Trophoblast cell (in vitro differentiated cells and primary cell): Measurements from ENCODE around the gene EPHB2.

Experiments used
- DNase-seq, 2 donors: peaks; one replicate each; pipeline ENCODE4 v3.0.0-alpha.2; 2016
- H2AFZ ChIP-seq: 2 replicates; pipeline ENCODE4 v1.6.1; 2013; ENCODE audit warnings: low read length, moderate library complexity, mild to moderate bottlenecking; ENCODE audit not compliant: insufficient read depth, poor library complexity
- H2AK5ac ChIP-seq: 2 replicates; pipeline ENCODE4 v1.6.1; 2013; ENCODE audit warnings: mild to moderate bottlenecking, low read length
- H2BK120ac ChIP-seq: 2 replicates; pipeline ENCODE4 v1.6.1; 2013; ENCODE audit warnings: low read length, mild to moderate bottlenecking, moderate library complexity; ENCODE audit not compliant: insufficient read depth, poor library complexity
- H2BK12ac ChIP-seq: 2 replicates; pipeline ENCODE4 v1.6.1; 2013; ENCODE audit warnings: mild to moderate bottlenecking, low read length, moderate library complexity
- H2BK5ac ChIP-seq: 2 replicates; pipeline ENCODE4 v1.6.1; 2013; ENCODE audit warnings: low read length, low read depth, moderate library complexity, mild to moderate bottlenecking; ENCODE audit not compliant: poor library complexity
- H3K14ac ChIP-seq: 2 replicates; pipeline ENCODE4 v1.6.1; 2013; ENCODE audit warnings: mild to moderate bottlenecking, low read length
- H3K18ac ChIP-seq: 2 replicates; pipeline ENCODE4 v1.6.1; 2013; ENCODE audit warnings: mild to moderate bottlenecking, low read length
- H3K23ac ChIP-seq: 2 replicates; pipeline ENCODE4 v1.6.1; 2013; ENCODE audit warnings: low read length
- H3K27ac ChIP-seq: 2 replicates; pipeline ENCODE4 v1.5.1; 2013; ENCODE audit warnings: low read depth, mild to moderate bottlenecking, inconsistent platforms, low read length, moderate library complexity
- H3K27me3 ChIP-seq: 2 replicates; pipeline ENCODE4 v1.6.1; 2013; ENCODE audit warnings: inconsistent platforms, mild to moderate bottlenecking, low read length, moderate library complexity; ENCODE audit not compliant: insufficient read depth
- H3K36me3 ChIP-seq, 2 experiments: 1 replicate in 1 of 2; 2 replicates in 1 of 2; pipeline ENCODE4 v1.6.1; 2013; ENCODE audit warnings: low read length in 2 of 2, mild to moderate bottlenecking in 2 of 2, moderate library complexity in 1 of 2; ENCODE audit not compliant: insufficient read depth in 2 of 2, control insufficient read depth in 1 of 2
- H3K4ac ChIP-seq: 2 replicates; pipeline ENCODE4 v1.6.1; 2013; ENCODE audit warnings: low read depth, mild to moderate bottlenecking, low read length, moderate library complexity
- H3K4me1 ChIP-seq, 2 experiments: 1 replicate in 1 of 2; 2 replicates in 1 of 2; pipeline ENCODE4 v1.6.1; 2013; ENCODE audit warnings: low read length in 2 of 2, mild to moderate bottlenecking in 2 of 2, moderate library complexity in 1 of 2; ENCODE audit not compliant: insufficient read depth in 2 of 2, control insufficient read depth in 1 of 2
- H3K4me2 ChIP-seq: 2 replicates; pipeline ENCODE4 v1.6.1; 2013; ENCODE audit warnings: inconsistent platforms, mild to moderate bottlenecking, low read length, moderate library complexity
- H3K4me3 ChIP-seq: 2 replicates; pipeline ENCODE4 v1.5.1; 2013; ENCODE audit warnings: mild to moderate bottlenecking, low read depth, low read length, inconsistent platforms
- H3K79me1 ChIP-seq: one replicate; pipeline ENCODE4 v1.6.1; 2013; ENCODE audit warnings: low read length
- H3K79me2 ChIP-seq: 2 replicates; pipeline ENCODE4 v1.6.1; 2013; ENCODE audit warnings: low read length, mild to moderate bottlenecking; ENCODE audit not compliant: control insufficient read depth, insufficient read depth, poor library complexity
- H3K9ac ChIP-seq: 2 replicates; pipeline ENCODE4 v1.6.1; 2013; ENCODE audit warnings: mild to moderate bottlenecking, low read length
- H3K9me3 ChIP-seq: 2 replicates; pipeline ENCODE4 v1.6.1; 2013; ENCODE audit warnings: low read depth, mild to moderate bottlenecking, control low read depth, inconsistent platforms, low read length; ENCODE audit not compliant: insufficient read depth
- H4K12ac ChIP-seq: 2 replicates; pipeline ENCODE4 v1.6.1; 2013; ENCODE audit warnings: low read depth, mild to moderate bottlenecking, low read length, moderate library complexity
- H4K8ac ChIP-seq: 2 replicates; pipeline ENCODE4 v1.6.1; 2013; ENCODE audit warnings: low read depth, mild to moderate bottlenecking, low read length, moderate library complexity
- H4K91ac ChIP-seq: one replicate; pipeline ENCODE4 v1.6.1; 2013; ENCODE audit warnings: low read depth, mild to moderate bottlenecking, low read length, moderate library complexity
- WGBS: extraction: QIAGEN DNeasy Blood & Tissue Kit; methylation state at CpG from one replicate; pipeline ENCODE4 v1.1.7; 2013; ENCODE audit warnings: missing lambda C conversion rate; ENCODE audit not compliant: insufficient read length, insufficient coverage; ENCODE audit errors: extremely low coverage; 5-methylcytosine and 5-hydroxymethylcytosine counted together

EPHB2 gene

DNA sequence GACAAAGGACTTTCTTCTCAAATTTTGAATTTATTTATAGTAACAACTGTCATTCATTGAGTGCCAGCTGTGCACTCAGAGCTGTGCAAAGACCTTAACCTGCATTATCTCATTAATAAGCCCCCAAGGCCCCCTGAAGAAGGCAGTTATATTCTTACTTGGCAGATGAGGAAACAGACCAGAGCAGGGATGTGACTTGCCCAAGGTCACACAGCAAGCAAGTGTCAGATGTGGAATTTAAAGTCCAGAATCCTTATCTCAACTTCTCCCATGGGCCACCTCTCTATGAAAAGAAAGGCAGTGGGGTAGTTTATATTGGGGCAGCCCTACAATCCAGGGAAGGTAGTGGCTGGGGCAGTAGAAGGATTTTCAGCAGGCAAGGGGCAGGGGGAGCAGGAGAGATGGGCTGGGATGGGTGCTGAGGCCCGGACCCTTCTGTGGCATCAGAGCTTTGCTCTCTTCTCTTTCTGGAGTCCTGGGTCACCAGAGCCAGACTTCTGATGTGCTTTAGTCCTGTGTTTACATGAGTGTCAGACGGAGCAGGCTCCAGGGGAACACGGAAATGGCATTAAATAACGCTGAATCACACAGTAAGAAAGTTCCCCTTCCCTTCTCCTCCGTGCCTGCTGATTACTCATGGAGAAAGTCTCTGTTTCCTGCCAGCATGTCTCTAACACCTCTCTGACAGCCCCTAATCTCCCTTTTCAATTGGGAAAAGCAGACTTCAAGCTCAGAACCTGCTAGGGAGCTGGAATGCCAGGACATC is 39.5 kb downstream of the EPHB2 start:
- Histone ChIP-seq H3K14ac (no peak overlapping the region), H3K27me3 (no peaks in the 10 kb centered on the region), H3K36me3 (no peaks in the 10 kb centered on the region), H3K79me2 (no peaks in the 10 kb centered on the region), H2BK120ac (no peak overlapping the region), H2BK12ac (no peak overlapping the region), H2BK5ac (no peak overlapping the region), H2AFZ (no peak overlapping the region), H3K9me3 (no peaks in the 10 kb centered on the region), H3K9ac (no peak overlapping the region), H3K4me3 (no peak overlapping the region), H4K12ac (no peak overlapping the region), H3K79me1 (no peaks in the 10 kb centered on the region), H3K18ac (no peak overlapping the region), H3K4ac (no peak overlapping the region), H3K27ac (no peak overlapping the region), H4K91ac (no peak overlapping the region), H3K23ac (no peak overlapping the region), H4K8ac (no peak overlapping the region), H2AK5ac (no peak overlapping the region), H3K4me2 (no peak overlapping the region), H3K4me1 (peaks cover 0 to 12% of the 10 kb centered on the region in 2 experiments)
- DNase-seq: peak; percentile 77 to 84
- WGBS: no CpG with 5 or more reads among the region's 5 CpGs

DNA sequence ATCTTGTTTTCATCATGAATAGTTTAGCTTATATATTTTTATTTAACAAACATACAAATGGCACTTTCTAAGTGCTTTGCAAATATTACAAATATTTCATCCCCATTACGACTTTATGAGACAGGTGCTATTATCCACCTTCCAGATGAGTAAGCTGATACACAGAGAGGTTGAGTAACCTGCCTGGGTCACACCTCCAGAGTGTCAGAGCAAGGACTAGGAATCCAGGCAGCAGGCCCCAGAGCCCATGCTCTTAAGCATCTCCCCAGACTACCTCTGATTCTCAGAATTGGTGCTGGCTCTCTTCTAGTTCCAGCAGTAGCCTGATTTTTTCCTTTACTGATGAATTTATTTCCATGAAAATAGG is 40.0 kb downstream of the EPHB2 start:
- Histone ChIP-seq H2BK12ac (no peak overlapping the region), H2AK5ac (no peak overlapping the region), H3K79me2 (no peaks in the 10 kb centered on the region), H3K36me3 (no peaks in the 10 kb centered on the region), H3K4me3 (no peak overlapping the region), H3K4me2 (no peak overlapping the region), H4K8ac (no peak overlapping the region), H3K4ac (no peak overlapping the region), H4K12ac (no peak overlapping the region), H3K79me1 (no peaks in the 10 kb centered on the region), H2BK120ac (no peak overlapping the region), H3K9ac (no peak overlapping the region), H3K27me3 (no peaks in the 10 kb centered on the region), H3K23ac (no peak overlapping the region), H3K14ac (no peak overlapping the region), H3K4me1 (peaks cover 0 to 12% of the 10 kb centered on the region in 2 experiments), H2AFZ (no peak overlapping the region), H3K27ac (no peak overlapping the region), H2BK5ac (no peak overlapping the region), H4K91ac (no peak overlapping the region), H3K18ac (no peak overlapping the region), H3K9me3 (no peaks in the 10 kb centered on the region)
- DNase-seq: peak; percentile 50 to 75
- no CpG with 5 or more reads among the region's 1 CpG for WGBS

DNA sequence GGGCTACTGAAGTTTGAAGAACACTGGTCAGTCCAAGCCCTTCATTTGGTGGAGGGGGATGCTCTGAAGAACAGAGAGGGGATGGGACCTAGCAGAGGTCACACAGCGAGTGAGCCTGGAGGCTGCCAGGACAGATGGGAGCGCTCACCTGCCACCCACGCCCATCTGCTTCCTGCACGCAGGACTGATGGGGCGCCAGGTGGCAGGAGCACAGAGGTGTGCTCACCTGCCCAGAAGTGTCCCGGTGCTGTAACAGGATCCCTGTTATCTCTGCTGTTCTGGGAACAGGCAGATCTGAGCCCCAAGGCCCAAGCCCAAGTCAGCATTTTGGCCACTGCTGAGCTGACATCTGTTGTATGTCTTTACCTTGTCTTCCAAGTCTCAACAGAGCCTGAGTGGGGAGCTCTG is 40.5 kb downstream of the EPHB2 start:
- Histone ChIP-seq H3K9me3 (no peaks in the 10 kb centered on the region), H3K14ac (no peak overlapping the region), H3K79me1 (no peaks in the 10 kb centered on the region), H3K9ac (no peak overlapping the region), H2BK5ac (no peak overlapping the region), H3K4me2 (no peak overlapping the region), H3K27me3 (no peaks in the 10 kb centered on the region), H3K23ac (no peak overlapping the region), H3K36me3 (no peaks in the 10 kb centered on the region), H2BK120ac (no peak overlapping the region), H2BK12ac (no peak overlapping the region), H3K4me3 (no peak overlapping the region), H3K4ac (no peak overlapping the region), H2AK5ac (no peak overlapping the region), H4K8ac (no peak overlapping the region), H3K4me1 (peaks cover 0 to 12% of the 10 kb centered on the region in 2 experiments), H2AFZ (no peak overlapping the region), H4K12ac (no peak overlapping the region), H3K79me2 (no peaks in the 10 kb centered on the region), H4K91ac (no peak overlapping the region), H3K18ac (no peak overlapping the region), H3K27ac (no peak overlapping the region)
- WGBS: no CpG with 5 or more reads among the region's 6 CpGs
- no peak for DNase-seq

DNA sequence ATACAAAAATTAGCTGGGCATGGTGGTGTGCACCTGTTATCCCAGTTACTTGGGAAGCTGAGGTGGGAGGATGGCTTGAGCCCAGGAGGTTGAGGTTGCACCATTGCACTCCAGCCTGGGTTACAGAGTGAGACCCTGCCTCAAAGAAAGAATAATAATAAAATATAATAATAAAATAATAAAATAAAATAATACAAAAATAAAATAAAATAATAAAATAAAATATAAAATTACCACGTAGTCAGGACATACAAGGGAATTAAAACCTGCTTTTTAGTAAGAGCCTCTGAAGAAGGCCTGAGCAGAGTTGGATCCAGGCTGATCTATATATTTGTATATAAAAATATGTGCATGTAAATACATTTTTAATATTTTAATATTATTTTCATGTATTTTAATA is 41.7 kb downstream of the EPHB2 start:
- Histone ChIP-seq H2BK120ac (no peak overlapping the region), H3K36me3 (no peaks in the 10 kb centered on the region), H4K8ac (no peak overlapping the region), H2BK12ac (no peak overlapping the region), H2BK5ac (no peak overlapping the region), H2AK5ac (no peak overlapping the region), H3K4ac (no peak overlapping the region), H3K79me1 (no peaks in the 10 kb centered on the region), H3K27ac (no peak overlapping the region), H3K9ac (no peak overlapping the region), H3K18ac (no peak overlapping the region), H3K23ac (no peak overlapping the region), H2AFZ (no peak overlapping the region), H4K12ac (no peak overlapping the region), H3K27me3 (no peaks in the 10 kb centered on the region), H3K4me3 (no peak overlapping the region), H4K91ac (no peak overlapping the region), H3K9me3 (no peaks in the 10 kb centered on the region), H3K4me2 (no peak overlapping the region), H3K79me2 (no peaks in the 10 kb centered on the region), H3K14ac (no peak overlapping the region), H3K4me1 (peaks cover 0 to 12% of the 10 kb centered on the region in 2 experiments)
- DNase-seq: no peak
- WGBS: no CpG with 5 or more reads among the region's 1 CpG
